DND-41 (cell line): ENCODE measurements around the gene KIAA1671.
"Not testable (repeated sequence)": the region's sequence is repeated elsewhere in the genome, so short reads cannot be mapped to it uniquely, and the experiment has no call there.

Experiments used
- ATAC-seq: fragments of 200-7000 bp; cut with Tn5 transposase; 3 replicates; pipeline ENCODE4 v1.9.1; 2021; ENCODE audit warnings: low read depth; ENCODE audit not compliant: insufficient read depth
- DNase-seq: peaks from one replicate; pipeline ENCODE4 v3.0.0-alpha.2; 2020
- H2AFZ ChIP-seq: 2 replicates; pipeline ENCODE4 v1.6.0; 2012; ENCODE audit warnings: low read depth, low read length
- H3K27ac ChIP-seq: 2 replicates; pipeline ENCODE4 v1.5.1; 2012; ENCODE audit warnings: low read length, inconsistent platforms
- H3K27me3 ChIP-seq: fragments of 200-600 bp; sonication (generic); 2 replicates; pipeline ENCODE4 v1.6.0; 2012; ENCODE audit warnings: low read length, mild to moderate bottlenecking, inconsistent platforms; ENCODE audit not compliant: insufficient read depth, poor library complexity
- H3K36me3 ChIP-seq: 2 replicates; pipeline ENCODE4 v1.5.1; 2012; ENCODE audit warnings: low read length, inconsistent platforms; ENCODE audit not compliant: insufficient read depth
- H3K4me1 ChIP-seq: 2 replicates; pipeline ENCODE4 v1.5.1; 2012; ENCODE audit warnings: mild to moderate bottlenecking, low read length; ENCODE audit not compliant: insufficient read depth
- H3K4me2 ChIP-seq: 2 replicates; pipeline ENCODE4 v1.6.0; 2012; ENCODE audit warnings: mild to moderate bottlenecking, moderate library complexity, low read length, inconsistent platforms; ENCODE audit not compliant: insufficient read depth
- H3K4me3 ChIP-seq, 2 experiments: fragments of 200-600 bp in 1 of 2; shearing (Covaris generic) in 1 of 2; 2 replicates each; pipeline ENCODE4 v1.5.1; 2012 to 2016; ENCODE audit warnings: inconsistent platforms in 2 of 2, low read length in 2 of 2, mild to moderate bottlenecking in 2 of 2, low read depth in 1 of 2, moderate library complexity in 1 of 2
- H3K79me2 ChIP-seq: 2 replicates; pipeline ENCODE4 v1.6.0; 2012; ENCODE audit warnings: low read length, inconsistent platforms; ENCODE audit not compliant: insufficient read depth
- H3K9ac ChIP-seq: 2 replicates; pipeline ENCODE4 v1.6.0; 2012; ENCODE audit warnings: low read depth, mild to moderate bottlenecking, inconsistent platforms, low read length, moderate library complexity
- H3K9me3 ChIP-seq: 2 replicates; pipeline ENCODE4 v1.5.1; 2012; ENCODE audit warnings: low read length, moderate library complexity, mild to moderate bottlenecking, inconsistent platforms; ENCODE audit not compliant: insufficient read depth, severe bottlenecking
- H4K20me1 ChIP-seq: 2 replicates; pipeline ENCODE4 v1.6.0; 2012; ENCODE audit warnings: low read length; ENCODE audit not compliant: insufficient read depth
- CTCF ChIP-seq: IDR thresholded peaks from 2 replicates; pipeline ENCODE4 v1.5.1; 2012; ENCODE audit warnings: borderline replicate concordance, low read length, moderate library complexity, mild to moderate bottlenecking; ENCODE audit not compliant: poor library complexity, severe bottlenecking; ENCODE audit errors: extremely low read depth
- EZH2 ChIP-seq: IDR thresholded peaks from 3 replicates; pipeline ENCODE4 v1.6.1; 2012; ENCODE audit warnings: borderline replicate concordance, low read depth, mild to moderate bottlenecking, moderate library complexity, low read length, inconsistent platforms; ENCODE audit not compliant: severe bottlenecking

The KIAA1671 gene

GRCh38 chr22:25176799-25177198 is 224.3 kb downstream of the KIAA1671 start:
- no peak for TF ChIP-seq EZH2
- TF ChIP-seq CTCF: no peak
- no peak overlapping the region for H3K4me2 ChIP-seq
- H3K27ac ChIP-seq: no peak overlapping the region
- no peaks in the 10 kb centered on the region for H3K36me3 ChIP-seq
- no peak overlapping the region for H3K9ac ChIP-seq
- ATAC-seq (no peak), DNase-seq (no peak)
- no peaks in the 10 kb centered on the region for H3K27me3 ChIP-seq
- no peaks in the 10 kb centered on the region for H3K9me3 ChIP-seq
- H4K20me1 ChIP-seq: no peaks in the 10 kb centered on the region
- H3K79me2 ChIP-seq: no peaks in the 10 kb centered on the region
- H3K4me1 ChIP-seq: no peaks in the 10 kb centered on the region
- no peak overlapping the region for H2AFZ ChIP-seq
- H3K4me3 ChIP-seq: no peak overlapping the region

GRCh38 chr22:25177226-25177625 is 224.7 kb downstream of the KIAA1671 start:
- no peaks in the 10 kb centered on the region for H3K4me1 ChIP-seq
- no peak overlapping the region for H3K4me2 ChIP-seq
- no peaks in the 10 kb centered on the region for H3K9me3 ChIP-seq
- DNase-seq (no peak), ATAC-seq (no peak)
- no peak overlapping the region for H3K9ac ChIP-seq
- H2AFZ ChIP-seq: no peak overlapping the region
- no peak for TF ChIP-seq EZH2
- no peaks in the 10 kb centered on the region for H3K36me3 ChIP-seq
- no peak overlapping the region for H3K27ac ChIP-seq
- no peaks in the 10 kb centered on the region for H3K79me2 ChIP-seq
- no peaks in the 10 kb centered on the region for H4K20me1 ChIP-seq
- no peak overlapping the region for H3K4me3 ChIP-seq
- H3K27me3 ChIP-seq: no peaks in the 10 kb centered on the region

- Histone ChIP-seq H3K4me2 (no peak overlapping the region), H3K79me2 (no peaks in the 10 kb centered on the region), H3K27ac (no peak overlapping the region), H2AFZ (no peak overlapping the region), H3K9me3 (no peaks in the 10 kb centered on the region), H3K27me3 (no peaks in the 10 kb centered on the region), H3K4me1 (no peaks in the 10 kb centered on the region), H3K4me3 (no peak overlapping the region), H4K20me1 (no peaks in the 10 kb centered on the region), H3K36me3 (no peaks in the 10 kb centered on the region), H3K9ac (no peak overlapping the region)
- no peak for ATAC-seq
- TF ChIP-seq CTCF (no peak), EZH2 (no peak)
- no peak for DNase-seq
Observed at GRCh38 chr22:25177895-25178294, 225.4 kb downstream of the KIAA1671 start.

GRCh38 chr22:25178348-25178747 is 225.8 kb downstream of the KIAA1671 start:
- not testable (repeated sequence) for H3K4me3 ChIP-seq, H2AFZ ChIP-seq, H3K79me2 ChIP-seq, H3K4me2 ChIP-seq, H3K9me3 ChIP-seq, H3K9ac ChIP-seq, H3K4me1 ChIP-seq, H3K36me3 ChIP-seq, H3K27me3 ChIP-seq, DNase-seq, H3K27ac ChIP-seq, ATAC-seq, H4K20me1 ChIP-seq

- H3K9ac ChIP-seq, H2AFZ ChIP-seq, H3K36me3 ChIP-seq, H3K4me1 ChIP-seq, H4K20me1 ChIP-seq, H3K79me2 ChIP-seq, H3K9me3 ChIP-seq, H3K4me3 ChIP-seq, H3K27me3 ChIP-seq, DNase-seq, H3K4me2 ChIP-seq, H3K27ac ChIP-seq: not testable (repeated sequence)
- ATAC-seq: 0 out of 3 replicates have a peak, but pooled peaks have one; percentile 14
Observed at GRCh38 chr22:25178869-25179631, 226.5 kb downstream of the KIAA1671 start.
